Left hindlimb (tissue), 1 donor: ENCODE results near the gene CCDC71L.
"Not testable (repeated sequence)": the region's sequence is repeated elsewhere in the genome, so short reads cannot be mapped to it uniquely, and the experiment has no call there.

Experiments
- DNase-seq: peaks from one replicate; pipeline ENCODE4 v3.0.0-alpha.2; 2018

CCDC71L gene

GRCh38 chr7:106660862-106661720 lies at the start of gene CCDC71L:
CCDC71L (minus strand) TSS chr7:106661158; CDS start chr7:106660896, 262 bp downstream.
- peak; percentile 93 for DNase-seq

GRCh38 chr7:106709604-106710003 lies 48.6 kb upstream of the CCDC71L start:
- DNase-seq: not testable (repeated sequence)

- no peak for DNase-seq
These were observed 43.3 kb upstream of the CCDC71L start for GRCh38 chr7:106704000-106704840.

- DNase-seq: no peak
These were observed 32.9 kb upstream of the CCDC71L start for GRCh38 chr7:106693677-106694353.

- DNase-seq: no peak
These were observed 31.6 kb upstream of the CCDC71L start for GRCh38 chr7:106692450-106693051.

- not testable (repeated sequence) for DNase-seq
These were observed 27.2 kb upstream of the CCDC71L start for GRCh38 chr7:106688161-106688560.

GRCh38 chr7:106683941-106684340 lies 23.0 kb upstream of the CCDC71L start:
- DNase-seq: no peak

GRCh38 chr7:106681815-106682495 lies 21.0 kb upstream of the CCDC71L start:
- DNase-seq: no peak

GRCh38 chr7:106679153-106679931 lies 18.4 kb upstream of the CCDC71L start:
- DNase-seq: no peak

- no peak for DNase-seq
These were observed 17.8 kb upstream of the CCDC71L start for GRCh38 chr7:106678795-106679152.

- DNase-seq: not testable (repeated sequence)
These were observed 15.5 kb upstream of the CCDC71L start for GRCh38 chr7:106676506-106676905.

- DNase-seq: not testable (repeated sequence)
These were observed 12.7 kb upstream of the CCDC71L start for GRCh38 chr7:106673688-106674087.

- DNase-seq: not testable (repeated sequence)
These were observed 11.0 kb upstream of the CCDC71L start for GRCh38 chr7:106671930-106672329.

- no peak for DNase-seq
These were observed 10.2 kb upstream of the CCDC71L start for GRCh38 chr7:106671160-106671559.

- no peak for DNase-seq
These were observed 8.0 kb upstream of the CCDC71L start for GRCh38 chr7:106668861-106669524.

GRCh38 chr7:106666353-106666752 lies 5.4 kb upstream of the CCDC71L start:
- no peak for DNase-seq

GRCh38 chr7:106664343-106664742 lies 3.4 kb upstream of the CCDC71L start:
- DNase-seq: no peak

GRCh38 chr7:106659963-106660861 lies 746 bp downstream of the CCDC71L start:
- peak; percentile 71 for DNase-seq

GRCh38 chr7:106659166-106659962 lies 1.6 kb downstream of the CCDC71L start:
- no peak for DNase-seq
